Right forelimb (tissue), 1 donor: Measurements from ENCODE around the gene KIR2DL3.

Experiments
- DNase-seq: peaks from one replicate; pipeline ENCODE4 v3.0.0-alpha.2; 2018

The KIR2DL3 gene

DNA sequence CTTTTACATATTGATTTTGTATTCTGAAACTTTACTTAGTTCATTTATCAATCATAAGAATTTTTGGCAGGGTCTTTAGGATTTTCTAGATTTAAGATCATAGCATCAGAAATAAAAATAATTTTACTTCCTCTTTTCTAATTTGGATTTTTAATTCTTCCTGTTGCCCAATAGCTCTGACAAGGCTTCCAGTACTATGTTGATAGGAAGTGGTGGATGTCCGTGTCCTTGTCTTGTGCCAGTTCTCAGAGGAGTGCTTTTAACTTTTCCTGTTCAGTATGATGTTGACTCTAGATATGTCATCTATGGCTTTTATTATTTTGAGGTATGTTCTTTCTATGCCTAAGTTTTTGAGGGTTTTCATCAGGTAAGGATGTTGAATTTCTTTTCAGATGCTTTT is 57.4 kb downstream of the KIR2DL3 start:
- no peak for DNase-seq
